GM21717 (cell line): Measurements from ENCODE around the gene TRMO.

Experiments
- ATAC-seq: cut with Tn5 transposase; IDR thresholded peaks from one replicate; pipeline ENCODE4 v1.9.1; 2021; ENCODE audit warnings: mild to moderate bottlenecking, moderate library complexity; ENCODE audit not compliant: unreplicated experiment

Gene TRMO

DNA sequence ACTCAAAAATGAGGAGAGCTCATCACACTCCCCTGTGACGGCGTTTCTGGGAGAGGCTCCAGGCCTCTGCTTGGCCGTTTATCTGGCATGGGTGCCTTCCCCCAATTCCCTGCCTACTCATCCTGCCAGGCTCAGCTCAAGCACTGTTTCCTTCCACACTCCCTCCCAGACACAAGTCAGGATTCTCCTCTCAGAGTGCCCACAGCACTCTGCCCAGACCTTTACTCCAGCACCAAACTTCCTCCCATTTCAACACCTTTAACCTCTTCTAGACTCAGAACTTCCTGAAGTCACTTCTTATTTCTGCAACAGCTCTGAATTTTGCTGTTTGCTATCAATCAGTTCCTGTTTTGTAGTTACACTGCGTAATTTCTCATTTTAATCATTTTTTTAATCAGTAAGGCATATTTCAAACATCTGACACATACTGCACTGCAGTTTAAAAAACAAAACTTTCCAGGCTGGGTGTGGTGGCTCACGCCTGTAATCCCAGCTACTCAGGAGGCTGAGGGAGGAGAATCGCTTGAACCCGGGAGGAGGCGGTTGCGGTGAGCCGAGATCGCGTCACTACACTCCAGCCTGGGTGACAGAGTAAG is 16.0 kb downstream of the TRMO start:
- ATAC-seq, result no peak

DNA sequence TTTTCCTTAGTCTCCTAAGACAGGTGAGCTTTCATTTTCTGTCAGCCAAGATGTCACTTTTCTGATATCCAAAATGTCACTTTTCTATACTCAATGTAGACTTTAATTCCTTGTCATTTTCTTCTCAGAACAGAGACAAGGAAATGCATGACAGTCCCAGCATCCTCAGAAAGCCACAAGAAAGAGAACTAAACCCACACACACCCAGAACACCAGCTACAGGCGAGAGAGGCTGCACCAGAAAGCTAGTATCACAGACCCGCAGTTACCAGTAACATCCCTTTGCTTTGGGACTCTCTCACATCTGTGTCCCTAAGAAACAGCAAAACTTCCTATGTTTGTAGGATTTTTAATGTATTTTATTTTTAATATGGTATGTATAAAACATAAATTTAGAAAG is 17.1 kb downstream of the TRMO start:
- ATAC-seq, result no peak

- no peak for ATAC-seq
These were observed 17.6 kb downstream of the TRMO start for GRCh38 chr9:97904725-97905124.

DNA sequence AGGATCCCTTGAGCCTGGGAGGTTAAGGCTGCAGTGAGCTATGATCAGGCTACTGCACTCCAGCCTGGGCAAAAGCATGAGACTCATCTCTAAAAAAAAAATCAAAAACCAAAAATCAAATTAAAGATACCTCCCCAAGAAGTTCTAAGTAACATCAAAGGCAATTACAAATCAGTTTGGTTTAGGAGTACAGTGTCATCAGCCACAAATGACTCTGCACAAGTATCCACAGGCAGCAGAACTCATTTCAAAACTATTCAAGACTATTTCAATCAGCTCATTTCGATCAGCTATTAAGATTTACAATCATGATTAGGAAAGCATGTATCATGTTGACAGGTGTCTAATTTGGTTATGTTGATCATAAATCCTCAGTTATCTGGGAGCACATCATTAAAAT is 19.1 kb downstream of the TRMO start:
- no peak for ATAC-seq

GRCh38 chr9:97900738-97901565 is 21.3 kb downstream of the TRMO start:
- ATAC-seq, result no peak

DNA sequence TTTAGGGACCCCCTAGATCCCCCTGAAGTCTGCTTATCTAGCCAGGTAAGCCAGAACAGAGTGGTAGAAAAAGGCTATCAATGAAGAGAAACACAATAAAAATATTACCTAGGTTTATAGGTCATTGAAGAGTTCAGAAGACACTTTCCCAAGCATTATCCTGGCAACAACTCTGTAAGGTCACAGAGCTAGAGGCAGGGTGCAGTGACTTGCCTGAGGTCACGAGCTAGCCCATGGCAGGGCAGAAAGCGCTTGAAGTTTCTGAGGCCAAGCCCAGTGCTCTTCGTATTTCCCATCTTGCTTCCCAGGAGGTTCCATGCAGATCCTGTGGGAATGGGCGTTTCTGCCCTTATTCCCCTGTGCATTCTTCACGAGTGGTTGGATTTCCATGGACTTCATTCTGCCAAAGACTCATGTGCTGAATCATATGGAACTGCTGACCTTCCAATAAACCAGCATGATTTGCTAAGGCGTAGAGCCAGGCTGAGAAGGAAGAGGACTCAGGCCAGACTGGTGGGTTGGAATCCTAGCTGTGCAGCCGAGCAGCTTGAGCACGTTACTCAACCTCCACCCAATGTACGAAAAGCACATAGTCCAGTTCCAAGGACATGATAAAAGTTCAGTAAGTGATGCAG is 22.1 kb downstream of the TRMO start:
- ATAC-seq, result no peak

GRCh38 chr9:97895695-97896332 is 26.5 kb downstream of the TRMO start:
- no peak for ATAC-seq

DNA sequence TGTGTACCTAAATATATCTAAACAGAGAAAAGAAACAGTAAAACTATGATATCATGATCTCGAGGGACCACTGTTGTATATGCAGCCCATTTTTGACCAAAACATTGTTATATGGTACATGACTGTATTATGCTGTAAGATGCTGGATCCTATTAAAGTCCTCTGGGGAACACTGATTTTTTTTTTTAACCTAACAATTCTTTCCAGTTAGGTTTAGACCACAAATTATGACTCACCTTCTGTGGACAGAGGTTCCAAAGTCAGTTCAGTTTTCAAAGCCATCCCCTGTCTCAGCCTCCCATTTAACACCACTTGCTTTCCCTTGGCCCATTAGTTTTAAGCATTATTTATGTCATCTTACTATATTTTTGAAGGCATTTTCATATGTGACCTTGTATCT is 27.1 kb downstream of the TRMO start:
- ATAC-seq, result no peak

- no peak for ATAC-seq
These were observed 29.9 kb downstream of the TRMO start for GRCh38 chr9:97892421-97892820.

GRCh38 chr9:97891736-97892135 is 30.6 kb downstream of the TRMO start:
- ATAC-seq, result no peak

GRCh38 chr9:97889941-97890887 is 32.1 kb downstream of the TRMO start:
- ATAC-seq, result no peak

GRCh38 chr9:97880336-97880735 is 42.0 kb downstream of the TRMO start:
- ATAC-seq, result no peak

DNA sequence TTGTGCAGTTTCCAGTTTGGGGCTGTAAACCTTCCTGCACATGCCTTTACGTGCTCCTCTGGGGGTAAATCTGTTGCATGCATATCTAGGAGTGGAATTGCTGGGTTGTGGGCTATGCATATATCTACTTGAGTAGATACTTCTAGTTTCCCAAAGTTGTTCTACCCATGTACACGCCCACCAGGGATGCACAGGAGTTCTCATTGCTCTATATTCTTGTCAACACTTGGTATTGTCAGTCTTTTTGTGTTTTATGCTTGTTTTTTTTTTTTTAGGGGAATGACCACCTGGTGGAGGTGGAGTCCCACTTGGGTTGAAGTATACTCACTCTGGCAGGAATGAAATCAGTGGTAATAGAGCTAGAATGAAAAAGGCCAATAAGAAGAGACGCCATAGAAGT is 46.2 kb downstream of the TRMO start:
- ATAC-seq, result no peak

DNA sequence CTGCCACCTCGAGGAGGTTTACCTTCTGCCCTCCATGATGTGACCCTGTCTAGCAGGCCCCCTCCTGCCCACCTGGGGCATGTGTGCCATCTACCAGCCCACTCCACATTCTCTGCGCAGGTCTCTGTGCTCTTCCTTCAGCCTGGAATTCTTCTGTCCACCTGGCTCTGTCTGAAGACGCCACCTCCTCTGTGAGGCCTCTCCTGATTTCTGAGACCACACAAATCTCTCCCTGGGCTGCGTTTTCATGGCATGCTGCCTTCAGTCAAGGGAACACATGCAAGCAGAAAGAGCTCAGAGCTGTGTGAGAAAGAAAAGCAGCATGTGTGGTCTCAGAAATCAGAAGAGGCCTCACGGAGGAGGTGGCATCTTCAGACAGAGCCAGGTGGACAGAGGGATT is 47.2 kb downstream of the TRMO start:
- ATAC-seq, result no peak

DNA sequence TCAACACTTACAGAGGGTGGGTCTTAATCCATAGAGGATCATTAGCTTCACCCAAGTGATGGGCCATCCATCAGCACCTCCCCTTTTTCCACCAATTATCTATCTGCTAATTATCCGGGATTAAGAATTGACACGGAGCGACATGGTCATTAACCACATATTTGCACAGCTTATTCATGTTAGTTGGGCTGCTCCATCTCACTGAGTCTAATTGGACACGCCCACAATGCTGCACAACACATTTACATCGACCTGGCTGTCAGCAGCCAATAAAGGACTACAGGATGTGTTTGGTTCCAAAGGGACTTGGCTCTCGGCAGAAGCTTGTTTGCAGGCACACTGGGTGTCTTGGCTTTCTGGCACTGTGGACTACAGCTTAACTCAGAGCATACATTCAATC is 47.7 kb downstream of the TRMO start:
- ATAC-seq, result no peak

DNA sequence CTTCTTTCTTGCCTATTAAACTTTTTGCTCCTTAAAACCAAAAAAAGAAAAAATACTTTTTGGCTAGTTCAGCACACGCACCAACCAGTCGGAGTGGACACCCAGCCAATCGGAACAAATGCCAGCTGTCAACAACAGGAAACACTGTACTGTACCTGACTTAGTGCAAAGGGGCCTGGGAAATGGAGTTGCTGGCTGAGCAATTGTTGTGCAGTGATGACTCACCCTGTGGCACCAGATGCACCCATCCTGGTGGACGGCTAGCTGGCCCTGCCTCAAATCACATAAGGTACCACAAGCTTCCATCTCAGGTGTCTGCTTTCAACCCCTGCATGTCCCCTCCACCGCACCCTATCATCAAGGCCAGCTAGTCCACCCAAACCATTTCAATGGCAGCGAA is 48.4 kb downstream of the TRMO start:
- no peak for ATAC-seq

DNA sequence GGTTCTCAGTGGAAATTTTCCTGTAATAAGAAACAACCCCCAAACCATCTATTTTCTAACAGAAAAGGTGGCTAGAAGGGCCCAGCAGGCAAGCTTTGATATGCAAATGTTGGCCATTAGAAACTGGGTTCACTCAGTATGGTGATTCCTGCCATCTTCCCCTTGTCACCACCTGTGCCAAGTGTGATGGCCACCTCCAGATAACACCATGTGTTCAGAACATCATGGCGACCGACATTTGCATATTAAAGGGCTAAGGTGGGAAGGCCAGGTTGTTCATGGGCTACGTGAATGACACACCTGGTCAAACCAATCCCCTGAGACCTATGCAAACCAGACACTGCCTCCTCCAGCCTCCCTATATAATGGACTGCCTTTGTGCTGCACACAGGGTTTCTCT is 48.9 kb downstream of the TRMO start:
- ATAC-seq, result no peak

GRCh38 chr9:97868859-97869258 is 53.4 kb downstream of the TRMO start:
- ATAC-seq, result no peak

- no peak for ATAC-seq
These were observed 55.5 kb downstream of the TRMO start for GRCh38 chr9:97866848-97867247.

GRCh38 chr9:97866300-97866699 is 56.0 kb downstream of the TRMO start:
- ATAC-seq, result no peak

DNA sequence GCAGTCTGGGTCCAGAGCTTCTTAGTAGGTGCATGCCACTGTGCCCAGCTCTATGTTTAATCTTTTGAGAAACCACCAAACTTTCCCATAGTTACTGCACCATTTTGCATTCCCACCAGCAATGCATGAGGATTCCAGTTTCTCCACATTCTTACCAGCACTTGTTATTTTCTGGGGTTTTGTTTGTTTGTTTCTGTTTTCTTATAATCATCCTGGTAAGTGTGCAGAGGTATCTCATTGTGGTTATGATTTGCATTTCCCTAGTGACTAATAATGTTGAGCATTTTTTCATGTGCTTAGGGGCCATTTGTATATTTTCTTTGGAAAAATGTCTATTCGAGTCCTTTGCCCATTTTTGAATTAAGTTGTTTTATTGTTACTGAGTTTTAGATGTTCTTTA is 57.9 kb downstream of the TRMO start:
- ATAC-seq, result no peak
